GM10248 (cell line): Measurements from ENCODE around the gene PPP1R3C.

Source experiments
- CTCF ChIA-PET: fragments of 300-600 bp; sonication (Branson Sonifier 250); formaldehyde crosslinking; extraction: SDS; loops from one replicate; lab custom pipeline; 2021; ENCODE audit warnings: antibody characterized with exemption; lab: Yijun Ruan, JAX
- POLR2A ChIA-PET: fragments of 350-650 bp; sonication (Branson Sonifier 250); formaldehyde crosslinking; extraction: SDS; loops from one replicate; lab custom pipeline; 2020; ENCODE audit warnings: antibody characterized with exemption; lab: Yijun Ruan, JAX
- DNase-seq: peaks from one replicate; pipeline ENCODE4 v3.0.0; 2012; ENCODE audit errors: extremely low spot score
- TF ChIP-seq, protein P1 (sequence below): IDR thresholded peaks from 2 replicates; pipeline ENCODE4 v1.5.1; 2012; ENCODE audit warnings: mild to moderate bottlenecking, low read depth; ENCODE audit errors: extremely low read depth, missing control alignments, control extremely low read depth

PPP1R3C gene

DNA sequence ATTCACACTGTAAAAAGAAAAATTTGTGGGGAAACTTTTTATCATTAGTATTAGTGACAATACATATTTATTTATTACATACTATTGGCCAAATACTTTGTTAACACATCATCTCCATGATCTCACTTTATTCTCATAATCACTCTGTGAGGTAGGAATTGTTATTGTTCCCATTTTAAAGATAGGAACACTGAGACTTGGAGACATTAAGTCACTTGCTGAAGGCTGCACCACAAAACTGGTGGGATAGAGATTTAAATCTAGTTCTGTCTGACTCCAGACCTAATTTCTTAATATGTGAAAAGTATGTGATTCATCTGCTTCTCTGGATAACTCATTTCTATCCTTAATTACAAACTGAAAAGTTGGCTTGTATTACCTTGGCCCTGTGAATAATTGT, 8.2 kb downstream of the PPP1R3C start:
- POLR2A ChIA-PET = no interaction called here
- TF ChIP-seq, protein P1, sequence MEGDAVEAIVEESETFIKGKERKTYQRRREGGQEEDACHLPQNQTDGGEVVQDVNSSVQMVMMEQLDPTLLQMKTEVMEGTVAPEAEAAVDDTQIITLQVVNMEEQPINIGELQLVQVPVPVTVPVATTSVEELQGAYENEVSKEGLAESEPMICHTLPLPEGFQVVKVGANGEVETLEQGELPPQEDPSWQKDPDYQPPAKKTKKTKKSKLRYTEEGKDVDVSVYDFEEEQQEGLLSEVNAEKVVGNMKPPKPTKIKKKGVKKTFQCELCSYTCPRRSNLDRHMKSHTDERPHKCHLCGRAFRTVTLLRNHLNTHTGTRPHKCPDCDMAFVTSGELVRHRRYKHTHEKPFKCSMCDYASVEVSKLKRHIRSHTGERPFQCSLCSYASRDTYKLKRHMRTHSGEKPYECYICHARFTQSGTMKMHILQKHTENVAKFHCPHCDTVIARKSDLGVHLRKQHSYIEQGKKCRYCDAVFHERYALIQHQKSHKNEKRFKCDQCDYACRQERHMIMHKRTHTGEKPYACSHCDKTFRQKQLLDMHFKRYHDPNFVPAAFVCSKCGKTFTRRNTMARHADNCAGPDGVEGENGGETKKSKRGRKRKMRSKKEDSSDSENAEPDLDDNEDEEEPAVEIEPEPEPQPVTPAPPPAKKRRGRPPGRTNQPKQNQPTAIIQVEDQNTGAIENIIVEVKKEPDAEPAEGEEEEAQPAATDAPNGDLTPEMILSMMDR = no peak
- CTCF ChIA-PET = interaction anchor here (3.8 kb wide), 1 partner anchor 10 kb away, joined by 31 read pairs; the partner anchor contains the start of gene PPP1R3C
- no peak for DNase-seq

- POLR2A ChIA-PET = no interaction called here
- CTCF ChIA-PET = interaction anchor here (1.2 to 3.8 kb wide), 4 partner anchors 9 to 18 kb away, joined by 3 to 31 read pairs (median 4); partner anchors contain the start of gene PPP1R3C
- TF ChIP-seq, protein P1 = no peak
- no peak for DNase-seq
These were observed 10.3 kb downstream of the PPP1R3C start for GRCh38 chr10:91622601-91623000.

GRCh38 chr10:91621483-91622113, 11.3 kb downstream of the PPP1R3C start:
- TF ChIP-seq, protein P1 = no peak
- POLR2A ChIA-PET = no interaction called here
- no peak for DNase-seq
- CTCF ChIA-PET = interaction anchor here (1.1 to 3.8 kb wide), 6 partner anchors 8 to 27 kb away, joined by 3 to 31 read pairs (median 3); partner anchors contain the start of gene PPP1R3C

DNA sequence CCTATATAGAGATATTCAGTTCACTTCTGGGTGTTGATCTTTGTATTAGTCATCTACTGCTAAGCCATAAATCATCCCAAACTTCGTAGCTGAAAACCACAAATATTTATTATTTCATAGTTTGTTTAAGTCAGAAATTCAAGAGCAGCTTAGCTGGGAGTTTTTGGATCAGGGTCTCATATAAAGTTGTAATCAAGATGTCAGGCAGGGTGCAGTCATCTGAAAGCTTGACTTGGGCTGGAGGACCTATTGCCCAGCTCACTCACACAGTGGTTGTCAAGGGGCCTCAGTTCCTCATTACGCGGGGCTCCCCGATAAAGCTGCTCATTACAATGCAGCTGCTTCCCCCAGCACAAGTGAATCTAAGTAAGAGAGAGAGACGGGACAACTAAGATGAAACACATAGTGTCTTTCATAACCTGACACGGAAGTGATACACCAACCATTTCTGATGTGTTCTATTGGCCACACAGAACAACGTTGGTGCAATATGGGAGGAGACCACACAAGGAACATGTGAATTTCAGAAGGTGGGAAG, 15.7 kb downstream of the PPP1R3C start:
- DNase-seq = no peak
- CTCF ChIA-PET = interaction anchor here (0.8 to 1.7 kb wide), 3 partner anchors 18 to 318 kb away, joined by 3 to 4 read pairs (median 3); no protein-coding TSS in a partner anchor
- POLR2A ChIA-PET = no interaction called here
- TF ChIP-seq, protein P1 = no peak

DNA sequence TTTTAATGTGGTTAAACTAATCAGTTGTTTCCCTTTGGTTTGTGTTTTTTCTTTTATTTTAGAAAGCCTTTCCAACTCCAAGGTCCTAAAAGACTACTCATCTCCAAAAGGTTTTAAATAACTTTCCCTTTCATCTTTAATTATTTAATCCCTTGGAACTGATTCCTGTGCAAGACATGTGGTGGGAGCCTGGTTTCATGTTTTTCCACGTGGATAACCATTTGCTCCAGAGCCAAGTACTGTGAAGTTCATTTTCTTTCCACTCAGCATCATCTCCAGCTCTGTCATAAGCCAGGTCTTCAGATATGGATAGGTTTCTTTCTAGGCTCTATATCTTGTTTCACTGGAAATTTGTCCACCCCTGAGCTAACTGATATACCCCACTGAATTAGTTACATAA, 16.7 kb downstream of the PPP1R3C start:
- ChIA-PET POLR2A (no interaction called here), CTCF (interaction anchor here (1.3 to 1.7 kb wide), 2 partner anchors 19 to 317 kb away, joined by 3 to 4 read pairs; no protein-coding TSS in a partner anchor)
- TF ChIP-seq, protein P1 = no peak
- DNase-seq = no peak

- no peak for DNase-seq
- POLR2A ChIA-PET = no interaction called here
- CTCF ChIA-PET = interaction anchor here (1.0 to 2.3 kb wide), 3 partner anchors 8 to 125 kb away, joined by 3 to 10 read pairs (median 4); no protein-coding TSS in a partner anchor
- TF ChIP-seq, protein P1 = no peak
These were observed 18.6 kb downstream of the PPP1R3C start for GRCh38 chr10:91614225-91614624.
